ENCODE data around the gene ATG3. TPM values are rescaled to one million over a fixed set of nuclear protein-coding genes. Genes with fewer than 3 reads are reported as not detected.
A peak's percentile ranks its signal among the peaks of the same experiment; 100 is the strongest.

ATG3 gene
- total RNA-seq, 1 donor from 2014 or later: 46.3 TPM

GRCh38 chr3:112489674-112490479, 71.9 kb downstream of the ATG3 start:
- TF ChIP-seq CTCF (IDR thresholded peaks at IDR 0.05; ENCODE audit: unreplicated experiment): no peak
- Mint-ChIP-seq H3K4me3 (ENCODE audit: unreplicated experiment) (no peak overlapping the region), H3K4me1 (ENCODE audit: unreplicated experiment) (peaks cover 9% of the 10 kb centered on the region), H3K36me3 (ENCODE audit: low read depth, unreplicated experiment) (no peaks in the 10 kb centered on the region), H3K27me3 (ENCODE audit: unreplicated experiment) (no peaks in the 10 kb centered on the region), H3K27ac (ENCODE audit: unreplicated experiment) (peak overlapping the region; percentile 65), H3K9me3 (ENCODE audit: unreplicated experiment) (no peaks in the 10 kb centered on the region)
- DNase-seq (ENCODE audit: low spot score): no peak

- TF ChIP-seq CTCF (IDR thresholded peaks at IDR 0.05; ENCODE audit: unreplicated experiment): no peak
- Mint-ChIP-seq H3K27me3 (ENCODE audit: unreplicated experiment) (peaks cover 1% of the 10 kb centered on the region), H3K4me1 (ENCODE audit: unreplicated experiment) (peaks cover 9% of the 10 kb centered on the region), H3K36me3 (ENCODE audit: low read depth, unreplicated experiment) (no peaks in the 10 kb centered on the region), H3K9me3 (ENCODE audit: unreplicated experiment) (no peaks in the 10 kb centered on the region), H3K4me3 (ENCODE audit: unreplicated experiment) (no peak overlapping the region), H3K27ac (ENCODE audit: unreplicated experiment) (no peak overlapping the region)
- DNase-seq (ENCODE audit: low spot score): no peak
These were observed 74.8 kb downstream of the ATG3 start for GRCh38 chr3:112486811-112487505.

DNA sequence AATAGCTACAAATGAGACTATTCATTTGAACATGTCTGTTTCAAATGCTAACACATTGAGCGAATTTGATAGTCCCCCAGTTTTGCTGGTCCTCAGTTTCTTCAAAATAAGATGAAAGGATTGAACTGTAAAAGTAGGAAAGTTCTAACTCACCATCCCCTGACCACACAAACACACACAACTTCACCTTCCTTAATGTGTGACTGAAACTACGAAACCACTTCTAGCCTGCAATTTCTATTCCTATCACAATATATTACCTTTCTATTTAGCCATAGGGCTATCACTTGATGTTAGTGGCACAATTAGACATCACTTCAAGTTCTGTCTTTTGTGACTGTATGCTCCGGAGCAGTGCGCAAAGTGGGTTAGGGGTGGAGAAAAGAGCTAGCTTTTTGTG, 77.4 kb downstream of the ATG3 start:
- no peak overlapping the region for H3K27ac Mint-ChIP-seq (ENCODE audit: unreplicated experiment)
- no peak overlapping the region for H3K4me3 Mint-ChIP-seq (ENCODE audit: unreplicated experiment)
- peaks cover 1% of the 10 kb centered on the region for H3K27me3 Mint-ChIP-seq (ENCODE audit: unreplicated experiment)
- H3K4me1 Mint-ChIP-seq (ENCODE audit: unreplicated experiment): peaks cover under 1% of the 10 kb centered on the region
- H3K36me3 Mint-ChIP-seq (ENCODE audit: low read depth, unreplicated experiment): no peaks in the 10 kb centered on the region
- H3K9me3 Mint-ChIP-seq (ENCODE audit: unreplicated experiment): no peaks in the 10 kb centered on the region
- DNase-seq (ENCODE audit: low spot score): no peak
- no peak for TF ChIP-seq CTCF (IDR thresholded peaks at IDR 0.05; ENCODE audit: unreplicated experiment)

GRCh38 chr3:112482675-112483074, 79.1 kb downstream of the ATG3 start:
- no peak overlapping the region for H3K27ac Mint-ChIP-seq (ENCODE audit: unreplicated experiment)
- peaks cover 1% of the 10 kb centered on the region for H3K27me3 Mint-ChIP-seq (ENCODE audit: unreplicated experiment)
- H3K4me3 Mint-ChIP-seq (ENCODE audit: unreplicated experiment): no peak overlapping the region
- no peaks in the 10 kb centered on the region for H3K4me1 Mint-ChIP-seq (ENCODE audit: unreplicated experiment)
- no peak for TF ChIP-seq CTCF (IDR thresholded peaks at IDR 0.05; ENCODE audit: unreplicated experiment)
- H3K9me3 Mint-ChIP-seq (ENCODE audit: unreplicated experiment): no peaks in the 10 kb centered on the region
- H3K36me3 Mint-ChIP-seq (ENCODE audit: low read depth, unreplicated experiment): no peaks in the 10 kb centered on the region
- no peak for DNase-seq (ENCODE audit: low spot score)

Other genes with a start within 250 kb of the ATG3 start
- 30.9 TPM for gene CD200, start 228.8 kb downstream of the ATG3 start, total RNA-seq (ENCODE audit: unreplicated experiment)
- gene BTLA, start 62.5 kb downstream of the ATG3 start, total RNA-seq (ENCODE audit: unreplicated experiment): not detected
- 30.0 TPM for gene SLC35A5, start 83 bp upstream of the ATG3 start, total RNA-seq (ENCODE audit: unreplicated experiment)
- gene CCDC80, start 79.2 kb upstream of the ATG3 start, total RNA-seq (ENCODE audit: unreplicated experiment): 3.7 TPM